Nephron (organoid): ENCODE results near the gene RBM47.

Experiments used
- H3K27ac Mint-ChIP-seq, 3 experiments: 2 replicates each; pipeline ENCODE4 v1.8.0; 2020; ENCODE audit warnings: mixed read lengths in 3 of 3, mild to moderate bottlenecking in 2 of 3, moderate library complexity in 1 of 3
- H3K27me3 Mint-ChIP-seq: 2 replicates; pipeline ENCODE4 v1.8.0; 2021; ENCODE audit warnings: low read depth, mild to moderate bottlenecking, moderate library complexity, mixed read lengths
- H3K36me3 Mint-ChIP-seq: 2 replicates; pipeline ENCODE4 v1.8.0; 2020; ENCODE audit warnings: low read depth, mixed read lengths
- H3K4me1 Mint-ChIP-seq: 2 replicates; pipeline ENCODE4 v1.8.0; 2020; ENCODE audit warnings: mixed read lengths
- H3K4me3 Mint-ChIP-seq, 3 experiments: 2 replicates each; pipeline ENCODE4 v1.8.0; 2020; ENCODE audit warnings: mild to moderate bottlenecking in 3 of 3, mixed read lengths in 3 of 3, moderate library complexity in 2 of 3
- H3K9me3 Mint-ChIP-seq: 2 replicates; pipeline ENCODE4 v1.8.0; 2020; ENCODE audit warnings: mixed read lengths
- TF ChIP-seq, protein P1 (sequence below), 3 experiments: fragments of 200-600 bp; sonication (generic); IDR thresholded peaks; one replicate each; pipeline ENCODE4 v1.5.0; 2021; ENCODE audit warnings: antibody characterized with exemption in 3 of 3; ENCODE audit not compliant: unreplicated experiment in 3 of 3

RBM47 gene

GRCh38 chr4:40458683-40459082, 171.0 kb downstream of the RBM47 start:
- no peak overlapping the region for H3K27ac Mint-ChIP-seq
- TF ChIP-seq, protein P1, sequence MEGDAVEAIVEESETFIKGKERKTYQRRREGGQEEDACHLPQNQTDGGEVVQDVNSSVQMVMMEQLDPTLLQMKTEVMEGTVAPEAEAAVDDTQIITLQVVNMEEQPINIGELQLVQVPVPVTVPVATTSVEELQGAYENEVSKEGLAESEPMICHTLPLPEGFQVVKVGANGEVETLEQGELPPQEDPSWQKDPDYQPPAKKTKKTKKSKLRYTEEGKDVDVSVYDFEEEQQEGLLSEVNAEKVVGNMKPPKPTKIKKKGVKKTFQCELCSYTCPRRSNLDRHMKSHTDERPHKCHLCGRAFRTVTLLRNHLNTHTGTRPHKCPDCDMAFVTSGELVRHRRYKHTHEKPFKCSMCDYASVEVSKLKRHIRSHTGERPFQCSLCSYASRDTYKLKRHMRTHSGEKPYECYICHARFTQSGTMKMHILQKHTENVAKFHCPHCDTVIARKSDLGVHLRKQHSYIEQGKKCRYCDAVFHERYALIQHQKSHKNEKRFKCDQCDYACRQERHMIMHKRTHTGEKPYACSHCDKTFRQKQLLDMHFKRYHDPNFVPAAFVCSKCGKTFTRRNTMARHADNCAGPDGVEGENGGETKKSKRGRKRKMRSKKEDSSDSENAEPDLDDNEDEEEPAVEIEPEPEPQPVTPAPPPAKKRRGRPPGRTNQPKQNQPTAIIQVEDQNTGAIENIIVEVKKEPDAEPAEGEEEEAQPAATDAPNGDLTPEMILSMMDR (IDR thresholded peaks at IDR 0.05; ENCODE audit: unreplicated experiment in 3 of 3), result no peak
- no peak overlapping the region for H3K4me3 Mint-ChIP-seq
- no peaks in the 10 kb centered on the region for H3K27me3 Mint-ChIP-seq
- no peaks in the 10 kb centered on the region for H3K9me3 Mint-ChIP-seq
- H3K36me3 Mint-ChIP-seq, result no peaks in the 10 kb centered on the region
- peaks cover 5% of the 10 kb centered on the region for H3K4me1 Mint-ChIP-seq

- no peaks in the 10 kb centered on the region for H3K9me3 Mint-ChIP-seq
- H3K36me3 Mint-ChIP-seq, result no peaks in the 10 kb centered on the region
- H3K4me1 Mint-ChIP-seq, result peaks cover 5% of the 10 kb centered on the region
- TF ChIP-seq, protein P1 (IDR thresholded peaks at IDR 0.05; ENCODE audit: unreplicated experiment in 3 of 3), result no peak
- H3K4me3 Mint-ChIP-seq, result no peak overlapping the region
- H3K27ac Mint-ChIP-seq, result peak overlapping the region in 2 of 3 experiments; percentile 53 to 54
- no peaks in the 10 kb centered on the region for H3K27me3 Mint-ChIP-seq
Measured at GRCh38 chr4:40458109-40458508, 171.6 kb downstream of the RBM47 start.

- Mint-ChIP-seq H3K4me1 (no peaks in the 10 kb centered on the region), H3K4me3 (no peak overlapping the region), H3K27me3 (no peaks in the 10 kb centered on the region), H3K9me3 (no peaks in the 10 kb centered on the region), H3K36me3 (no peaks in the 10 kb centered on the region), H3K27ac (peak overlapping the region in 2 of 3 experiments; percentile 5 to 44)
- TF ChIP-seq, protein P1 (IDR thresholded peaks at IDR 0.05; ENCODE audit: unreplicated experiment in 3 of 3), result no peak
Measured at GRCh38 chr4:40455340-40455902, 174.2 kb downstream of the RBM47 start.

DNA sequence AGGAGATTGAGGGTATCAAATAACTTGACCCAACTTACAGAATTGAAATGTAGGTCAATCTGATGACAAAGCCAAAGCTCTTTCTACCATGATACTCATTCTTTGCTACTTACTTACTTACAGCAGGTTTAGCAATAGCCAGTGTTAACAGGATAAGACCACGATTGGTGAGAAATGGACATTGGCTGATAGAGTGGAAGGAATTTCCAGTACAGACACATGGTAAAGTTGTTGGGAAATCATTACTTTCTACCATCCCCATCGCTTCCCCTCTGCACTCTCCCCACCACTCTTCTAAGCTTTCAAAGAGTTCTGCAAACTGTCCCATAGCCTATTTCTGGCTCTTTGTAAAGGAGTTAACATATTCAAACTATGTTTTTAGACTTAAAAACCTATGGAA, 174.8 kb downstream of the RBM47 start:
- Mint-ChIP-seq H3K4me1 (no peaks in the 10 kb centered on the region), H3K9me3 (no peaks in the 10 kb centered on the region), H3K27ac (no peak overlapping the region), H3K27me3 (no peaks in the 10 kb centered on the region), H3K4me3 (no peak overlapping the region), H3K36me3 (no peaks in the 10 kb centered on the region)
- TF ChIP-seq, protein P1 (IDR thresholded peaks at IDR 0.05; ENCODE audit: unreplicated experiment in 3 of 3), result no peak

- Mint-ChIP-seq H3K36me3 (no peaks in the 10 kb centered on the region), H3K4me1 (no peaks in the 10 kb centered on the region), H3K27ac (peak overlapping the region in 1 of 3 experiments; percentile 25), H3K4me3 (no peak overlapping the region), H3K9me3 (no peaks in the 10 kb centered on the region), H3K27me3 (no peaks in the 10 kb centered on the region)
- TF ChIP-seq, protein P1 (IDR thresholded peaks at IDR 0.05; ENCODE audit: unreplicated experiment in 3 of 3), result no peak
Measured at GRCh38 chr4:40453912-40454311, 175.8 kb downstream of the RBM47 start.

- no peaks in the 10 kb centered on the region for H3K9me3 Mint-ChIP-seq
- TF ChIP-seq, protein P1 (IDR thresholded peaks at IDR 0.05; ENCODE audit: unreplicated experiment in 3 of 3), result no peak
- no peak overlapping the region for H3K4me3 Mint-ChIP-seq
- no peaks in the 10 kb centered on the region for H3K27me3 Mint-ChIP-seq
- peaks cover 3% of the 10 kb centered on the region for H3K36me3 Mint-ChIP-seq
- H3K27ac Mint-ChIP-seq, result no peak overlapping the region
- no peaks in the 10 kb centered on the region for H3K4me1 Mint-ChIP-seq
Measured at GRCh38 chr4:40448875-40449274, 180.8 kb downstream of the RBM47 start.
